Cardiac muscle cell (in vitro differentiated cells and primary cell): ENCODE measurements around the gene MMP25. TPM values are rescaled to one million over a fixed set of nuclear protein-coding genes. Genes with fewer than 3 reads are reported as not detected.

ENCODE experiments used
- DNase-seq, 2 donors: peaks; one replicate each; pipeline versions ENCODE4 v3.0.0 to v3.0.0-alpha.2; 2010 to 2017; ENCODE audit warnings: low read depth in 1 of 2, low spot score in 1 of 2
- H3K27ac ChIP-seq: fragments of 200-600 bp; sonication (generic); 2 replicates; pipeline ENCODE4 v1.5.1; 2016
- H3K27me3 ChIP-seq: fragments of 200-600 bp; sonication (generic); 2 replicates; pipeline ENCODE4 v1.6.0; 2016; ENCODE audit warnings: control low read depth
- H3K36me3 ChIP-seq: fragments of 200-600 bp; sonication (generic); 2 replicates; pipeline ENCODE4 v1.5.1; 2016; ENCODE audit warnings: control low read depth
- H3K4me1 ChIP-seq: fragments of 200-600 bp; sonication (generic); 2 replicates; pipeline ENCODE4 v1.8.1; 2017; ENCODE audit warnings: low read depth, mild to moderate bottlenecking, mixed run types
- H3K4me3 ChIP-seq: fragments of 200-600 bp; sonication (generic); 2 replicates; pipeline ENCODE4 v1.5.1; 2016; ENCODE audit warnings: mild to moderate bottlenecking
- H3K9me3 ChIP-seq: fragments of 200-600 bp; sonication (generic); 2 replicates; pipeline ENCODE4 v1.5.1; 2017; ENCODE audit warnings: low read depth, mild to moderate bottlenecking, control low read depth
- CTCF ChIP-seq: IDR thresholded peaks from 2 replicates; pipeline ENCODE4 v1.5.1; 2012; ENCODE audit warnings: low read depth, mild to moderate bottlenecking, low read length
- polyA plus RNA-seq: library from polyadenylated mRNA; unstranded; fragments of >200 nt; fragmentation: Nextera tagmentation; extraction: Ambion mirVana; gene quantifications from 2 replicates; pipeline ENCODE4 v1.2.1, GENCODE V29; 2016
- total RNA-seq: library from RNA; depleted of rRNA; stranded (reverse); fragments of >200 nt; gene quantifications from 2 replicates; pipeline ENCODE4 v1.2.3, GENCODE V29; 2016

The MMP25 gene
- total and polyA plus RNA-seq, 2 experiments from 2014 or later = 0.03 to 5.8 TPM

- H3K27ac ChIP-seq = no peak overlapping the region
- no peaks in the 10 kb centered on the region for H3K9me3 ChIP-seq
- H3K36me3 ChIP-seq = peaks cover 13% of the 10 kb centered on the region
- DNase-seq = no peak
- H3K4me3 ChIP-seq = no peak overlapping the region
- peaks cover 3% of the 10 kb centered on the region for H3K4me1 ChIP-seq
- TF ChIP-seq CTCF = no peak
- peaks cover 33% of the 10 kb centered on the region for H3K27me3 ChIP-seq
These were observed 15.8 kb upstream of the MMP25 start for GRCh38 chr16:3030222-3031212.

GRCh38 chr16:3032624-3033023 is 13.7 kb upstream of the MMP25 start:
- no peak for TF ChIP-seq CTCF
- no peak for DNase-seq
- peaks cover 3% of the 10 kb centered on the region for H3K4me1 ChIP-seq
- peaks cover 54% of the 10 kb centered on the region for H3K27me3 ChIP-seq
- H3K36me3 ChIP-seq = no peaks in the 10 kb centered on the region
- H3K4me3 ChIP-seq = no peak overlapping the region
- H3K27ac ChIP-seq = no peak overlapping the region
- no peaks in the 10 kb centered on the region for H3K9me3 ChIP-seq

GRCh38 chr16:3035289-3035971 is 10.9 kb upstream of the MMP25 start:
- Histone ChIP-seq H3K4me3 (no peak overlapping the region), H3K27me3 (peaks cover 82% of the 10 kb centered on the region), H3K27ac (no peak overlapping the region), H3K36me3 (no peaks in the 10 kb centered on the region), H3K9me3 (no peaks in the 10 kb centered on the region), H3K4me1 (no peaks in the 10 kb centered on the region)
- no peak for TF ChIP-seq CTCF
- DNase-seq = no peak

- no peak for DNase-seq
- Histone ChIP-seq H3K9me3 (no peaks in the 10 kb centered on the region), H3K27me3 (peaks cover 86% of the 10 kb centered on the region), H3K36me3 (no peaks in the 10 kb centered on the region), H3K27ac (no peak overlapping the region), H3K4me1 (no peaks in the 10 kb centered on the region), H3K4me3 (no peak overlapping the region)
- no peak for TF ChIP-seq CTCF
These were observed 10.2 kb upstream of the MMP25 start for GRCh38 chr16:3035972-3036725.

GRCh38 chr16:3036726-3037315 is 9.5 kb upstream of the MMP25 start, which contains the start of gene BICDL2:
BICDL2 (minus strand) TSS chr16:3036944; CDS start chr16:3035496, 1,448 bp downstream.
- H3K9me3 ChIP-seq = no peaks in the 10 kb centered on the region

More at GRCh38 chr16:3036726-3037315, 9.5 kb upstream of the MMP25 start, which contains the start of gene BICDL2:
- no peaks in the 10 kb centered on the region for H3K36me3 ChIP-seq
- H3K4me1 ChIP-seq = no peaks in the 10 kb centered on the region
- no peak within 1 kb of the TSS for H3K4me3 ChIP-seq
- H3K27me3 ChIP-seq = peaks cover 90% of the 10 kb centered on the region
- no peak within 1 kb of the TSS for H3K27ac ChIP-seq
- TF ChIP-seq CTCF = no peak
- no peak for DNase-seq
